NCI-H1092 (cell line): ENCODE data around the gene CCNB1IP1.
"Not testable (repeated sequence)": the region's sequence is repeated elsewhere in the genome, so short reads cannot be mapped to it uniquely, and the experiment has no call there.

Experiments used
- DNase-seq: peaks from one replicate; lab custom pipeline; 2025; lab: John Stamatoyannopoulos, UW

The CCNB1IP1 gene

DNA sequence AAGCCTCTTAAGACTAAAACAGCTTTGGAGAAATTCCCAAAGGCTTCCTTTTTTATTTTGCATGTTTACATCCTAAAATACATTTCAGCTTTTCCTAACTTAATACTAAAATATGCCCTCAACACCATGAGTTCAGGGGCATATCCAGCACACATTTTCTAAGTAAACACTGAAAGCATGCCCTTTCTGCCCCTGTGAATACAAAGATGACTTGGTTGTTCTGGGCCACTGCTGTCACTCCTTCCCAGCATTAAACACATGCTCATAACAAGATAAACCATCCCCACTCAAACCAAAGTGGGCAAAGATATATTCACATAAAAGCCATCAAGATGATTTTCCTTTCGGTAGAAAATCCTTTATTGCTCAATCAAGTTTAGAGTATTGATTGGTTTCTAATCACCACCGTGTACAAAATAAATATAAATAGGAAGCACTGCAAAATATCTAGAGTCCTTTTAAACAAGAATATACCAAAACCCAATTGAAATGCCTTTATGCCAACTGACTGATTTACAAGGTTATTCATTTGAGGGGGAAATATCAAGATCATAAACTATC, 1.9 kb downstream of the CCNB1IP1 start:
- DNase-seq: no peak

- no peak for DNase-seq
Measured at GRCh38 chr14:20329355-20329754, 3.7 kb downstream of the CCNB1IP1 start.

- no peak for DNase-seq
Measured at GRCh38 chr14:20328705-20329104, 4.4 kb downstream of the CCNB1IP1 start.

GRCh38 chr14:20327005-20327869, 5.8 kb downstream of the CCNB1IP1 start:
- DNase-seq: peak; percentile 67

DNA sequence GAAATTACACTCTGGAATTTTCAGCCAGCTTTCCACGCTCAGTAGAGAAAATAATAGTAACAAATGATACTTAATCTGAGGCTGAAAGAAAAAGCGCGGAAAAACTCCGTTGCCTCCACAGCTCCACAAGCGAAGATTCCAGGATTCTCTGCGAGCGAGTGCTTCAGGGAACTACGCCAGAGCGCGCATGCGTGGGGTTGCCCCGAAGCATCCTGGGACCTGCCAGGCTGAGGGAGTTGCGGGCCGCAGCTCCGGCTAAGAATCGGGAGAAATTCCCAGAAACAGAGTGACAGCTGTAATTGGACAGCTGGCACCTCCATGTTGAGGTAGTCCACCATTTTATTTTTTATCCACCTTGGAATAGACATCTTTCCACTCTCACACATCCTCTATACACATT, 15.4 kb downstream of the CCNB1IP1 start:
- DNase-seq: no peak

GRCh38 chr14:20314026-20314425, 19.1 kb downstream of the CCNB1IP1 start:
- no peak for DNase-seq

- DNase-seq: no peak
Measured at GRCh38 chr14:20306079-20306423, 27.0 kb downstream of the CCNB1IP1 start.

- peak; percentile 83 for DNase-seq
Measured at GRCh38 chr14:20305265-20306078, 27.6 kb downstream of the CCNB1IP1 start, which contains the start of gene TTC5. Gene TTC5, minus strand, starts transcription at chr14:20305951. Its CDS starts 14 bp downstream, at chr14:20305937.

- no peak for DNase-seq
Measured at GRCh38 chr14:20302042-20302755, 30.9 kb downstream of the CCNB1IP1 start.

GRCh38 chr14:20295067-20295466, 38.0 kb downstream of the CCNB1IP1 start:
- DNase-seq: no peak

- no peak for DNase-seq
Measured at GRCh38 chr14:20294636-20295035, 38.4 kb downstream of the CCNB1IP1 start.

DNA sequence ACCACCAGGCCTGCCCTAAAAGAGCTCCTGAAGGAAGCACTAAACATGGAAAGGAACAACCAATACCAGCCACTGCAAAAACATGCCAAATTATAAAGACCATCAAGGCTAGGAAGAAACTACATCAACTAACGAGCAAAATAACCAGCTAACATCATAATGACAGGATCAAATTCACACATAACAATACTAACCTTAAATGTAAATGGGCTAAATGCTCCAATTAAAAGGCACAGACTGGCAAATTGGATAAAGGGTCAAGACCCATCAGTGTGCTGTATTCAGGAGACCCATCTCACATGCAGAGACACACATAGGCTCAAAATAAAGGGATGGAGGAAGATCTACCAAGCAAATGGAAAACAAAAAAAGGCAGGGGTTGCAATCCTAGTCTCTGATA, 51.1 kb downstream of the CCNB1IP1 start:
- not testable (repeated sequence) for DNase-seq

DNA sequence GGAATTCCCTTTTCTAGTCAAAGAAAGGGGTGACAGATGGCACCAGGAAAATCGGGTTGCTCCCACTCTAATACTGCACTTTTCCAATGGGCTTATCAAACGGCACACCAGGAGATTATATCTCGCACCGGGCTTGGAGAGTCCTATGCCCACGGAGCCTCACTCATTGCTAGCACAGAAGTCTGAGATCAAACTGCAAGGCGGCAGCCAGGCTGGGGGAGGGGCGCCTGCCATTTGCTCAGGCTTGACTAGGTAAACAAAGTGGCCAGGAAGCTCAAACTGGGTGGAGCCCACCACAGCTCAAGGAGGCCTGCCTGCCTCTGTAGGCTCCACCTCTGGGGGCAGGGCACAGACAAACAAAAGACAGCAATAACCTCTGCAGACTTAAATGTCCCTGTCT, 52.8 kb downstream of the CCNB1IP1 start:
- not testable (repeated sequence) for DNase-seq

DNA sequence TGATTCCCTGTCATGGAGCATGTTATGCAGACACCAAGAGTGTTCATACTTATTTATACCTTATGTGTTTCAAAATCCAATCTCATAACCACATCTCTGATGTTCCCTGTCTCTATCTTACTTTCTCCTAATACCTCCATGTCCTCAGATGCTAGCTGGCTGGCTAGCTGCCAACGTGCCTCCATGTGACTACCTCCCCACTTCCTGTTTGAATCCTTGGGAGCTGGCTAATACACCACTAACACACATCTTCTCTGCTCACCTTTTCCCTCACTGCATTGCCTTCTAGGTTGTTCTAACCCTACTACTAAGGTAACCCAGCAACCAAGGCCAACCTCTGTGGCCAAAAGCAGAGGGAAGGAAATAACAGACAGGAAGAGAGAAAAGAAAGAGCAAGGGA, 54.7 kb downstream of the CCNB1IP1 start:
- no peak for DNase-seq

- no peak for DNase-seq
Measured at GRCh38 chr14:20277409-20277808, 55.7 kb downstream of the CCNB1IP1 start.

- DNase-seq: no peak
Measured at GRCh38 chr14:20274062-20274461, 59.0 kb downstream of the CCNB1IP1 start.

- DNase-seq: not testable (repeated sequence)
Measured at GRCh38 chr14:20264361-20264760, 68.7 kb downstream of the CCNB1IP1 start.

DNA sequence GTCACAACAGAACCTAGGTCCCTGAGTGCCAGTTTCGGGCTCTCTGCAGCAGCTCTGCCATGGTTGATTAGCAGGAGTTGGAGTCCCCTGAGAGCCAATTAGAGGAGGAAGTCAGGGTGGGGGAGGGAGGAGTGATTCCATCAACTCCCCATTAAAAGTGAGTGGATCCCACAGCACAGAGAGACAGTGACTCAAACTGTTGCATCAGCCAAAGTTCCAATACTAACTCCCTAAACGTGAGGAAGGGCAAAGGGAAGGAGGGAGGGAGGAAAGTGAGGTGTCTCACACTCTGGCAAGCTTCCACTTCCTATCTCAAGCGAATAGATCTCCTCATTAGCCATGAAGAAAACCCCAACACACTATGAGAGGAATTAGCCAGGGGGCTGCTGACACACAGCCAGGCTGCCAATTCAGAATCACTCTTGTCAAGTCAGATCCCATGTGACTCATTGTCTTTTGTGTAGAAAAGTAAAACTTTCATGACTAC, 70.4 kb downstream of the CCNB1IP1 start:
- DNase-seq: no peak
